ENCODE data around the gene LEPROT. TPM values are rescaled to one million over a fixed set of nuclear protein-coding genes. Genes with fewer than 3 reads are reported as not detected.

LEPROT gene
- total RNA-seq, 3 donors from 2014 or later: 56.4 to 74.8 (median 56.6) TPM

DNA sequence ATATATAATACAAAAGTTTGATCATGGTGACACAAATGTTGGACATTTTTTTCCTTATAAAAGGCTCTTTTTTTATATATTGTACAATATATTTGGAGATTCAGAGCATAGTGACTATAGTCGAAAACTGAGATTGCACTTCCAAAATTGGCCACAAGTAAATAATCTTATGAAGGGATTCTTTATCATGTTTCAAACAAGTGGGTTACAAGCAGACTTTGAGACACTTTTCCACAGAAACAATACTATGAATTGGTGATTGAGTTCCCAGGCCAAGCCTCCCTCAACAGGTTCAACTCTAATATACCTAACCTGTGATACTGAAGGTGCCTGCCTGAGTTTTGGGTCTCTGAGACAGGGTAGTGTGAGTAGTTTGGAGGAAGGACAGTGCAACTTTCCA lies 13.8 kb downstream of the LEPROT start:
- no peaks in the 10 kb centered on the region for H3K36me3 ChIP-seq (ENCODE audit: low read depth)
- TF ChIP-seq, protein P1, sequence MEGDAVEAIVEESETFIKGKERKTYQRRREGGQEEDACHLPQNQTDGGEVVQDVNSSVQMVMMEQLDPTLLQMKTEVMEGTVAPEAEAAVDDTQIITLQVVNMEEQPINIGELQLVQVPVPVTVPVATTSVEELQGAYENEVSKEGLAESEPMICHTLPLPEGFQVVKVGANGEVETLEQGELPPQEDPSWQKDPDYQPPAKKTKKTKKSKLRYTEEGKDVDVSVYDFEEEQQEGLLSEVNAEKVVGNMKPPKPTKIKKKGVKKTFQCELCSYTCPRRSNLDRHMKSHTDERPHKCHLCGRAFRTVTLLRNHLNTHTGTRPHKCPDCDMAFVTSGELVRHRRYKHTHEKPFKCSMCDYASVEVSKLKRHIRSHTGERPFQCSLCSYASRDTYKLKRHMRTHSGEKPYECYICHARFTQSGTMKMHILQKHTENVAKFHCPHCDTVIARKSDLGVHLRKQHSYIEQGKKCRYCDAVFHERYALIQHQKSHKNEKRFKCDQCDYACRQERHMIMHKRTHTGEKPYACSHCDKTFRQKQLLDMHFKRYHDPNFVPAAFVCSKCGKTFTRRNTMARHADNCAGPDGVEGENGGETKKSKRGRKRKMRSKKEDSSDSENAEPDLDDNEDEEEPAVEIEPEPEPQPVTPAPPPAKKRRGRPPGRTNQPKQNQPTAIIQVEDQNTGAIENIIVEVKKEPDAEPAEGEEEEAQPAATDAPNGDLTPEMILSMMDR (IDR thresholded peaks at IDR 0.05): no peak
- DNase-seq (no peak), ATAC-seq (no peak)
- intact Hi-C loops (cut with DNase I, micrococcal nuclease): loop anchor here in 1 of 2 donors (5.0 kb wide), 1 partner anchor 253 kb away; no protein-coding TSS in a partner anchor
- no peaks in the 10 kb centered on the region for H3K9me3 ChIP-seq
- no peaks in the 10 kb centered on the region for H3K4me1 ChIP-seq (ENCODE audit: low read depth)
- no peak overlapping the region for H3K4me3 ChIP-seq

DNA sequence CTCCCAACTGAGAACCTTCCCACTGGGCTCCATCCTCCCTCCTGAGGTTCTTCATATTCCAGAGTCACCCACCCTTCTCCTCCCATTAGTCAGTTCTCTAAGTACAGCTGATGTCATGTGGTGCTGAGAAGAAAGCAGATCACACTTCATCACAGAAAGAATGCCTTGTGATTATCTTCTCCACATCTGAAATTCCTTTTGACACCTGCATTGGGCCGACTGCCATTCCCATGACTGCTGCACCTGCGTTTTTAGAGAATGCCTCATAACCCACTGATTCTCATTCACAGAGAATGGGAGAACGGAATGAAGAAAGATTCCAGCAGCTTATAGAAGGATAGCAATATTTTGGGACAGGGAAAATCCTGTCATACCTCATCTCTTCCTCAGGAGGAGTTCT lies 14.3 kb downstream of the LEPROT start:
- intact Hi-C loops (cut with DNase I, micrococcal nuclease): loop anchor here in 1 of 2 donors (5.0 kb wide), 1 partner anchor 253 kb away; no protein-coding TSS in a partner anchor
- TF ChIP-seq, protein P1 (IDR thresholded peaks at IDR 0.05): no peak
- H3K36me3 ChIP-seq (ENCODE audit: low read depth): no peaks in the 10 kb centered on the region
- DNase-seq (no peak), ATAC-seq (no peak)
- H3K9me3 ChIP-seq: no peaks in the 10 kb centered on the region
- no peaks in the 10 kb centered on the region for H3K4me1 ChIP-seq (ENCODE audit: low read depth)
- no peak overlapping the region for H3K4me3 ChIP-seq

DNA sequence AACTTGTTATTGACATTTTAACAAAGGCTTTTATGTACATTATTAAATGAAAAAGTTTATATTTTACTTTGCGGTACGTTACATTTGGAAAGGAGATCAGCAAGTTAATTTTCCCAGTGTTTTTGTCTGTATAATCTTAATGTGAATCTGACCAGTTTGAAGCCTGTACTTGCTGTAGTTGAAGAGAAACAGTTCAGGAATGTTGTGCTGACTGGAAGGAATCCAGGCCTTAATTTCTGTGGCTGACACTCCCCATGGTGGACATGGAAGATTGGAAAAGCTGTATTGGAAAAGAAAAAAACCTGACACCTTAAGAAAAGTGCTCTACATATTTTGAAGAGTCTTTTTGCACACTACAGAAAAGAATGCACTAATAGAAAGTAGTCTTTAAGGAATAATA lies 15.5 kb downstream of the LEPROT start:
- intact Hi-C loops (cut with DNase I, micrococcal nuclease): no loop called here
- Histone ChIP-seq H3K4me1 (ENCODE audit: low read depth) (no peaks in the 10 kb centered on the region), H3K9me3 (no peaks in the 10 kb centered on the region), H3K4me3 (no peak overlapping the region), H3K36me3 (ENCODE audit: low read depth) (no peaks in the 10 kb centered on the region)
- no peak for DNase-seq
- TF ChIP-seq, protein P1 (IDR thresholded peaks at IDR 0.05): no peak
- no peak for ATAC-seq

DNA sequence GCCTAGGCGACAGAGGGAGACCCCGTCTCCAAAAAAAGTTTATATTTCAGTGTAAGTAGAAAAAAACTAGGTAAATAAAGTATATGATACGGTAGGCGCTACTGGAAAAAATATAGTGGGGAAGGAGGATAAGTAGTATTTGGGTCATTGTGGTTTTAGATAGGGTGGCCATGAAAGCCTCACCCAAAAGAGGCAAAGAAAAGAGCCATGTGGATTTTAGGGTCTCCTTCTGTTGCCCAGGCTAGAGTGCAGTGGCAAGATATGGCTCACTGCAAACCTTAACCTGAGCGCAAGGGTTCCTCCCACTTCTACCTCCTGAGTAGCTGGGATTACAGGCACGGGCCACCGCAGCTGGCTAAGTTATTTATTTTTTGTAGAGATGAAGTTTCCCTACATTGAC lies 17.1 kb downstream of the LEPROT start:
- DNase-seq (no peak), ATAC-seq (no peak)
- H3K36me3 ChIP-seq (ENCODE audit: low read depth): no peaks in the 10 kb centered on the region
- no peaks in the 10 kb centered on the region for H3K4me1 ChIP-seq (ENCODE audit: low read depth)
- intact Hi-C loops (cut with DNase I, micrococcal nuclease): no loop called here
- H3K9me3 ChIP-seq: no peaks in the 10 kb centered on the region
- no peak overlapping the region for H3K4me3 ChIP-seq
- TF ChIP-seq, protein P1 (IDR thresholded peaks at IDR 0.05): no peak

- no peak for ATAC-seq
- Histone ChIP-seq H3K36me3 (ENCODE audit: low read depth) (no peaks in the 10 kb centered on the region), H3K9me3 (no peaks in the 10 kb centered on the region), H3K4me1 (ENCODE audit: low read depth) (no peaks in the 10 kb centered on the region), H3K4me3 (no peak overlapping the region)
- DNase-seq: no peak
- intact Hi-C loops (cut with DNase I, micrococcal nuclease): no loop called here
- TF ChIP-seq, protein P1 (IDR thresholded peaks at IDR 0.05): no peak
These were observed 19.9 kb downstream of the LEPROT start for GRCh38 chr1:65440322-65440900.

- TF ChIP-seq, protein P1 (IDR thresholded peaks at IDR 0.05): no peak
- Histone ChIP-seq H3K9me3 (no peaks in the 10 kb centered on the region), H3K4me1 (ENCODE audit: low read depth) (no peaks in the 10 kb centered on the region), H3K36me3 (ENCODE audit: low read depth) (no peaks in the 10 kb centered on the region), H3K4me3 (no peak overlapping the region)
- intact Hi-C loops (cut with DNase I, micrococcal nuclease): no loop called here
- ATAC-seq (no peak), DNase-seq (no peak)
These were observed 20.4 kb downstream of the LEPROT start for GRCh38 chr1:65440915-65441314.

Measured in mucosa of descending colon (tissue), 3 donors.